Keratinocyte (primary cell): ENCODE measurements around the gene TMUB1. TPM values are rescaled to one million over a fixed set of nuclear protein-coding genes. Genes with fewer than 3 reads are reported as not detected.
A peak's percentile ranks its signal among the peaks of the same experiment; 100 is the strongest.

ENCODE experiments used
- DNase-seq: peaks from one replicate; pipeline ENCODE4 v3.0.0-alpha.2; 2011; ENCODE audit warnings: low read depth, missing footprints, low spot score
- FAIRE-seq: peaks from 2 replicates; lab custom pipeline; 2011; peaks lifted over from hg19 to GRCh38; lab: Jason Lieb, UNC
- H2AFZ ChIP-seq: 2 replicates; pipeline ENCODE4 v1.6.0; 2012; ENCODE audit warnings: low read length, control low read depth, inconsistent platforms; ENCODE audit not compliant: control insufficient read depth
- H3K27ac ChIP-seq: 2 replicates; pipeline ENCODE4 v1.5.1; 2011; ENCODE audit warnings: low read length; ENCODE audit not compliant: control insufficient read depth, insufficient read depth
- H3K27me3 ChIP-seq: 3 replicates; pipeline ENCODE4 v1.6.0; 2011; ENCODE audit warnings: low read length; ENCODE audit not compliant: control insufficient read depth, insufficient read depth; ENCODE audit errors: extremely low read depth
- H3K36me3 ChIP-seq, 2 experiments: 2 replicates in 1 of 2; 3 replicates in 1 of 2; pipeline ENCODE4 v1.5.1; 2011; ENCODE audit warnings: low read length in 2 of 2, mild to moderate bottlenecking in 1 of 2; ENCODE audit not compliant: control insufficient read depth in 2 of 2, insufficient read depth in 2 of 2; ENCODE audit errors: extremely low read depth in 1 of 2
- H3K4me1 ChIP-seq: 3 replicates; pipeline ENCODE4 v1.5.1; 2011; ENCODE audit warnings: low read length; ENCODE audit not compliant: control insufficient read depth, insufficient read depth; ENCODE audit errors: extremely low read depth
- H3K4me2 ChIP-seq: 3 replicates; pipeline ENCODE4 v1.6.0; 2011; ENCODE audit warnings: low read depth, low read length; ENCODE audit not compliant: control insufficient read depth, insufficient read depth; ENCODE audit errors: extremely low read depth
- H3K4me3 ChIP-seq, 3 experiments: fragments of 200-600 bp in 1 of 3; sonication (generic) in 1 of 3; 2 replicates in 2 of 3; 3 replicates in 1 of 3; pipeline ENCODE4 v1.5.1; 2011 to 2016; ENCODE audit warnings: low read length in 3 of 3, mild to moderate bottlenecking in 3 of 3, control low read depth in 2 of 3, inconsistent platforms in 1 of 3, low read depth in 1 of 3, mixed read lengths in 1 of 3, mixed run types in 1 of 3, moderate library complexity in 1 of 3; ENCODE audit not compliant: control insufficient read depth in 2 of 3, insufficient read depth in 2 of 3; ENCODE audit errors: extremely low read depth in 1 of 3
- H3K79me2 ChIP-seq: 2 replicates; pipeline ENCODE4 v1.6.0; 2012; ENCODE audit warnings: low read length; ENCODE audit not compliant: control insufficient read depth, insufficient read depth
- H3K9ac ChIP-seq: 3 replicates; pipeline ENCODE4 v1.6.0; 2011; ENCODE audit warnings: low read length; ENCODE audit not compliant: control insufficient read depth, insufficient read depth; ENCODE audit errors: extremely low read depth
- H3K9me1 ChIP-seq: 3 replicates; pipeline ENCODE4 v1.6.0; 2011; ENCODE audit warnings: low read length; ENCODE audit not compliant: control insufficient read depth, insufficient read depth; ENCODE audit errors: extremely low read depth
- H3K9me3 ChIP-seq: 2 replicates; pipeline ENCODE4 v1.5.1; 2012; ENCODE audit warnings: low read depth, low read length; ENCODE audit not compliant: control insufficient read depth
- H4K20me1 ChIP-seq: 3 replicates; pipeline ENCODE4 v1.6.0; 2011; ENCODE audit warnings: low read length; ENCODE audit not compliant: control insufficient read depth, insufficient read depth; ENCODE audit errors: extremely low read depth
- CTCF ChIP-seq, 3 experiments: IDR thresholded peaks in 1 of 3; conservative IDR thresholded peaks in 1 of 3; optimal IDR thresholded peaks in 1 of 3; 2 replicates in 2 of 3; 3 replicates in 1 of 3; pipeline versions ENCODE3 to v1.5.1; 2011; ENCODE audit warnings: low read length in 3 of 3, mild to moderate bottlenecking in 3 of 3, moderate library complexity in 2 of 3, control low read depth in 1 of 3, inconsistent platforms in 1 of 3; ENCODE audit not compliant: insufficient read depth in 2 of 3; ENCODE audit errors: extremely low read depth in 1 of 3
- EZH2 ChIP-seq: IDR thresholded peaks from one replicate; pipeline ENCODE4 v1.6.1; 2012; ENCODE audit warnings: inconsistent platforms, mild to moderate bottlenecking, low read length, moderate library complexity
- dilution Hi-C: fragments of 300-500 bp; cut with MboI; formaldehyde crosslinking; loops from one replicate; pipeline ENCODE4 v1.7.0; 2020; ENCODE audit warnings: low sequenced_read_pairs; ENCODE audit not compliant: extremely low pct_ligation_motif_present
- polyA plus RNA-seq, 5 experiments: library from polyadenylated mRNA; depleted of rRNA in 3 of 5; stranded (reverse) in 3 of 5; stranded (forward) in 1 of 5; unstranded in 1 of 5; fragments of >200 nt; gene quantifications; 1 replicate in 1 of 5; 2 replicates in 3 of 5; 3 replicates in 1 of 5; pipeline versions ENCODE4 v1.2.1 to v1.2.3, GENCODE V29; 2011 to 2012; ENCODE audit warnings: missing spikeins in 2 of 5, low read depth in 1 of 5, low replicate concordance in 1 of 5

Gene TMUB1
- polyA plus RNA-seq, 1 donor (not counting 4 experiments of a cell fraction or from before 2014, with no cell fraction given) = 12.2 TPM

GRCh38 chr7:151089893-151090730 lies 6.8 kb upstream of the TMUB1 start:
- no peak overlapping the region for H2AFZ ChIP-seq
- peaks cover 21% of the 10 kb centered on the region for H3K4me1 ChIP-seq
- H3K27me3 ChIP-seq = no peaks in the 10 kb centered on the region
- TF ChIP-seq CTCF (optimal IDR thresholded peaks at IDR 0.05 in 1 of 3, IDR thresholded peaks at IDR 0.05 in 1 of 3, conservative IDR thresholded peaks at IDR 0.05 in 1 of 3; ENCODE audit: extremely low read depth in 1 of 3, insufficient read depth in 2 of 3, low read length in 3 of 3) (no peak), EZH2 (no peak)
- peaks cover 5% of the 10 kb centered on the region for H4K20me1 ChIP-seq
- H3K9me1 ChIP-seq = no peaks in the 10 kb centered on the region
- H3K4me3 ChIP-seq = no peak overlapping the region
- H3K27ac ChIP-seq = peak overlapping the region; percentile 92
- H3K9me3 ChIP-seq = no peaks in the 10 kb centered on the region
- H3K79me2 ChIP-seq = peaks cover 82% of the 10 kb centered on the region
- peaks cover 5 to 6% of the 10 kb centered on the region in 2 experiments for H3K36me3 ChIP-seq
- H3K9ac ChIP-seq = peak overlapping the region; percentile 93
- FAIRE-seq (no peak), DNase-seq (no peak)
- peak overlapping the region; percentile 99 for H3K4me2 ChIP-seq
- dilution Hi-C loops = no loop called here

- peaks cover 72% of the 10 kb centered on the region for H3K79me2 ChIP-seq
- no peaks in the 10 kb centered on the region for H3K9me3 ChIP-seq
- peak overlapping the region; percentile 99 for H3K4me2 ChIP-seq
- dilution Hi-C loops = no loop called here
- no peak for FAIRE-seq
- H3K4me3 ChIP-seq = peak overlapping the region; percentile 80 to 90 (median 83)
- H3K27ac ChIP-seq = peak overlapping the region; percentile 92
- H4K20me1 ChIP-seq = peaks cover 5% of the 10 kb centered on the region
- no peaks in the 10 kb centered on the region for H3K9me1 ChIP-seq
- DNase-seq = no peak
- peaks cover 5 to 6% of the 10 kb centered on the region in 2 experiments for H3K36me3 ChIP-seq
- H3K9ac ChIP-seq = peak overlapping the region; percentile 93
- H2AFZ ChIP-seq = peak overlapping the region; percentile 62
- TF ChIP-seq EZH2 (no peak), CTCF (optimal IDR thresholded peaks at IDR 0.05 in 1 of 3, IDR thresholded peaks at IDR 0.05 in 1 of 3, conservative IDR thresholded peaks at IDR 0.05 in 1 of 3; ENCODE audit: extremely low read depth in 1 of 3, insufficient read depth in 2 of 3, low read length in 3 of 3) (no peak)
- H3K4me1 ChIP-seq = peaks cover 21% of the 10 kb centered on the region
- H3K27me3 ChIP-seq = no peaks in the 10 kb centered on the region
Measured at GRCh38 chr7:151088856-151089699, 5.8 kb upstream of the TMUB1 start.
